CD1c-positive myeloid dendritic cell (primary cell): ENCODE measurements around the gene FBXO3.
"Not testable (repeated sequence)": the region's sequence is repeated elsewhere in the genome, so short reads cannot be mapped to it uniquely, and the experiment has no call there.

ENCODE experiments used
- DNase-seq: peaks from one replicate; pipeline ENCODE4 v3.0.0-alpha.2; 2016; ENCODE audit errors: extremely low spot score

The FBXO3 gene

GRCh38 chr11:33727539-33727938 lies 46.8 kb downstream of the FBXO3 start:
- not testable (repeated sequence) for DNase-seq

DNA sequence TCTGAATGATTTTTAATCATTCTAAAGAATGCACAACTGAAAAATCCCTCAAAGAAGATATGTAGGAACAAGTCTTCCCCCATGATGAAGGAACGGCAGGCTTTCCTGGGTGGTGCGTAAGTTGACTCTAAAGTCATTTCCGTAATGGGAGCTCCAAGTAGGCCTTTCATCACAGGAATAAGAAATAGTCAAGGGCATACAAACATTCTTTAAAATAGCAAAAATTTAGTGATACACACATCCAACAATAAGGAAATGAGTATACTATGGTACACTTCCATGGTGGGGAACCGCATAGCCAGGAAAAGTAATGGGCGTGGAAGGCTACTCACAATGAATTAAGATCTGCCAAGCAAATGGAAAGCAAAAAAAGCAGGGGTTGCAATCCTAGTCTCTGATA lies 48.8 kb downstream of the FBXO3 start:
- no peak for DNase-seq

- DNase-seq, result peak; percentile 26
Observed at GRCh38 chr11:33724644-33725035, 49.7 kb downstream of the FBXO3 start.

DNA sequence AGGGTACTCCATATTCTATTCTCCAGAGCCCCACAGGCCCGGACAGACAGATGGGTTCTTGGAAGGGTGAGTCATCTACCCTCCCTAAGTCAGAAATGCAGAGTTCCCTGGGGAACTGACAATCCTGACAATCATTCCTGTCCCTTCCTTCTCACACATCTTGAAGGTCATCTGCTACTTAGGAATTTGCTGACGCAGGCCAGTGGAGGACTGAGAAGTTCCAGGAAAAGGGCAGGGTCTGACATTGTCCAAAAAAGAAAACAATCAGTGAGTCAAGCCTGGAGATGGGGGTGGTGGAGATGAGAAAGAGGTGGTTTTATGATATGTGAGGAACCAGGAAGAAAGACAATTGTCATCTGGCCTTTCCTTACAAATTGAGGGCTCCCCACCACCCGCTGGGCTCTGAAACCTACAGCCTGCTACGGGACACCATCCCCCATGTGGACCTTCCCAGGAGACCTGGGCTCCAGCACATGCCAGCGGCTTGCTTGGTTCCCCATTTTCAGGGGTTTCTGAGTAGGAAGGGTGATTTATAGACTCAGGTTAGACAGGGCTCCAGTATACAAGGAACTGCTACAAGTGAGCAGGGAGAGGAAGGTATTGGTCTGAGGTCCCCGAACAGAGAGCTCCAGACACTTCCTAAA lies 51.0 kb downstream of the FBXO3 start:
- peak; percentile 69 for DNase-seq

DNA sequence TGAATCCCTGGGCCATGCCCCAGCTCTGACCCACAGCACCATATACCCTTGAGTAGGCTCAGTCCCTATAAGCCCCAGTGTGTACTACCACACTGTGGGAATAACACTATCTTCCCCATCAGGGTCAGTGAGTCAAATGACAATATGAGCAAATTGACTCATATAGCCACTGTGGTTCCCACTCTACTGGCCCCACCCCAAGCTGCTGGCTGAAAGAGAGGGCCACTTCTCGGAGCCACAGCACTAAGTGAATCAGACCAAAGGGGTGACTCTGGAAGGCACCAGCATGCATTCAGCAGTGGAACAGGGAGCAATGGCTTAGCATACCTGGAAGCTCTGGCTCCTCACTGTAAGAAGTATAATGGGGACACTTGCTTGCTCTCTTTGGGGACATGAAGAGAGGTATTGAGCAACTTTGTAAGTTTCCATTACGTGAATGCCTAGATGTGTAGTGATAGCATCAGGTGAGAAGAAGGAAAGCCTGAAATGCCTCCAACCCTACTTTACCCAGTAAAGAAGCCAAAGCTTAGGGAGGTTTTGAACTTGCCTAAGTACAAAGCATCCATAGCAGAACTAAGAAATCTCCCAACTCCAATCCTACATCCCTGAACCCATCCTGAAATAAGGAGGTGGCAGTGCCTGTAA lies 51.6 kb downstream of the FBXO3 start:
- DNase-seq, result peak; percentile 81

- DNase-seq, result no peak
Observed at GRCh38 chr11:33721984-33722383, 52.3 kb downstream of the FBXO3 start.

DNA sequence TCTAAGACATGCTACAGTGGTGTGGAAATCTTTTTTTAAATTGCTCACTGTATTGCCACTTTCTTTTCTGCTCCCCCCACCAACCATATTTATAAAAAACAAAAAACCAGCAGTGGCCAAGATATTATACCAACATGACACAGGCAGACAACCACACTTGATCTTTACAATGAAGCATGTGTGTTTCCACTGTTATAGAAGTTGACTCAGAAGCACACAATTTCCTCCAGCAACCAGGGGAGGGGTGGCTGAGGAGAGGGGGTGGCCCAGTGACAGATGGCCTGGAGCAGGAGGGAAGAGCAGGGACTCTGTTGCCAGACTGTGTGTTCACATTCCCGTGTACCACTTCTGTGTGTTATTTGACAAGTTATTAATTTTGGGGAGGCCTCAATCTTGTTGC lies 52.9 kb downstream of the FBXO3 start:
- DNase-seq, result no peak

- DNase-seq, result no peak
Observed at GRCh38 chr11:33719587-33719986, 54.7 kb downstream of the FBXO3 start.

DNA sequence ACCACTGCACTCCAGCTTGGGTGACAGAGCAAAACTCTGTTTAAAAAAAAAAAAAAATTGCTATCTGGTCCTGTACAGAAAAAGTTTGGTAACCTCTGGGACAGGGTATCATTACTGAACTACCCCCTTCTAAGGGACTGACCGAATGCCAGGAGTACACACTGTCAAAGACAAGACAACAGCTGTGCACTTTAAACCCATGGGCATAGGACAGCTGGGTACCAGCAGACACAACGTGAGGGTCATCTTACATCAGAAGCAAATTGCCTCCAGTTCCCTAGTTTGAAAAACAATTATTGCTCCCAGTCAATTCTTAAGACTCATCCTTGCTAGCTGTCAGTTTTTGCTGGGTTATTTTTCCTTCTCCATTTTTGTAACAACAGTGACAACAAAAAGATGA lies 55.9 kb downstream of the FBXO3 start:
- no peak for DNase-seq

GRCh38 chr11:33716243-33716642 lies 58.1 kb downstream of the FBXO3 start:
- no peak for DNase-seq

DNA sequence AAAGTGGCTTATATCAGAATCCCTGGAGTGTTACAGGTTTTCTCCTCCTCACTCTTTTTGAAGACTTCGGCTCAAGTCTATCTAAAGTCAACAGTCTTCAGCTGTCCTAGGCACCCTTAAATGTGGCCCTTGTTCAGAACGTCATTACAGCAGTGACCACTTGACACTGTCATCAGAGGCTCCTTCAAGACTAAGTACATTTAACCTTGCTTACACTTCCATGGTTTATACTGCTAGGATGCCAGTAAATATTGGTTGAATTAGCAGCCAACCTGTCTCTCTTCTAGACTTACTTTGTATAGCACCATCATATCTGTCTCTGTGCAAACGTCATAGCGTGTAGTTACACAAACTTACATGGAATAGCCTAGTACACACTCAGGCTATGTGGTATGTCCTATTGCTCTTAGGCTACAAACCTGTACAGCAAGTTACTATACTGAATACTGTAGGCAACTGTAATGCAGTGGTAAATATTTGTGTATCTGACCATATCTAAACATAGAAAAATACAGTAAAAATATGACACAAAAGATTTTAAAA lies 60.4 kb downstream of the FBXO3 start:
- no peak for DNase-seq

- no peak for DNase-seq
Observed at GRCh38 chr11:33713151-33713855, 61.0 kb downstream of the FBXO3 start.

DNA sequence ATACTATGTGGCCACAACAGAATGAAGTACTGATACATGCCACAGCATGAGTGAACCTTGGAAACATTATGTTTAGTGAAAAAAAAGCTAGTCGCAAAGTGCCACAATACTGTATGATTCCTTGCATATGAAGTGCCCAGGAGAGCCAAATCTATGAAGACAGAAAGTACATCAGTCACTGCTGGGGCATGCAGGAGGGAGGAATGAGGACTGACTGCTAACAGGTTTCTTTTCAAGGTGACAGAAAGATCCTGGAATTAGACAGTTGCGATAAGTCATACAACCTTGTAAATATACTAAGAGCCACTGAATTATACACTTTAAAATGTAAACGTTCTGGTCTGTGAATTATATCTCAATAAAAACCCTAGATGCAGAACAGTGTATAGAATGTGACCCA lies 61.9 kb downstream of the FBXO3 start:
- no peak for DNase-seq

DNA sequence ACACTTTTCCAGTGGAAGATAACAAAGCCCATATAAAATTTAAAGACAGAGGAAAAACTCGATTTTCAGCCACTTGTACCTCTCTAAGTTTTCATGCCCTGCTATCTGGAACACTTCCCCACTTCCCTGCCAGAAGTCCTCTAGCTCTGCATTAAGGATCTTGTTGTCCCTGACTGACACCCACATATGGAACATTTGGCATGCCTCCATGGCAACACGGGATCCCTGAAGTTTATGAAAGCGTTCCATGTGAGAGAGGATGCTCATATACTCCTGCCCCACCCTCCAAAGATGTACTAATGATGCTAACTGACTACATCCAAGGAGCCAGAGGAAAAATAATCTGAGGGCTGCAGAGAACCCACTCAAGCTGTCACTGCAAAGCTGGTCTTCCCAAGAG lies 64.9 kb downstream of the FBXO3 start:
- no peak for DNase-seq

DNA sequence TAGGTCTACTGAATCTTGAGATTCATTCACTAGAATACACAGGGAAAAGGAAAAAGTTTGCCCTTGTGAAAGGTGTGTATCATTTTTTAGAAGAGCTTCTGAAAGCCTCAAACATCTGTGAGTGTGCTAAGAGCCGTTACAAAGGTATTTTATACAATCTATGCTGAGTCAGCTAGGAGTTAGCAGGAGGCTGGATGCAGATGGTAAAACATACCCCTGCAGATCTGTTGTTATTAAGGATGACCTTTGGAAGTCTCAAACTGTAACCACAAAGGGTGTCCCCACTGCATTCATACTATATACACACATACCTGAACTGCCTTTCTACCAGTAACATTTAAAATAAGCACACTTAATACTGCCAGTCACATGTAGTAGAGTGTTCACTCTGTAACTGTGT lies 65.3 kb downstream of the FBXO3 start:
- no peak for DNase-seq

DNA sequence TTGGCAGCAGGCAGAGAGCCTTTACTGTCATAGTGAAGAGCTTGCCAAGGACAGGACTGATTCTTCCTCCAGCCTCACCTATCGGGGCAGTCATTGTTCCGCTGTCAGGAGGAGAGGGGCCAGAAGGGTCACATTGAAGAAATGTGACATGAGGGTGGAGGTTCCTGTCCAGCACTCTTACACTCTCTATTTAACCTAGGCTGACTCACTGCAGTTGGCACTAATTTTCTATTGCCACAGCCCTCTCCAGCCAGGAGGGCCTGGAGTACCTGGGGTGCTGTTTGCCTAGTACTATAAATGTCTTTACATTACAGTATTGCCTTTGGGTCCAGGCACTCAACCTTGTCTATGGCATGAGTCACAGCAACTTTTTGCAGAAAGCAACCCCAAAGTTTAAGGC lies 66.5 kb downstream of the FBXO3 start:
- DNase-seq, result not testable (repeated sequence)

DNA sequence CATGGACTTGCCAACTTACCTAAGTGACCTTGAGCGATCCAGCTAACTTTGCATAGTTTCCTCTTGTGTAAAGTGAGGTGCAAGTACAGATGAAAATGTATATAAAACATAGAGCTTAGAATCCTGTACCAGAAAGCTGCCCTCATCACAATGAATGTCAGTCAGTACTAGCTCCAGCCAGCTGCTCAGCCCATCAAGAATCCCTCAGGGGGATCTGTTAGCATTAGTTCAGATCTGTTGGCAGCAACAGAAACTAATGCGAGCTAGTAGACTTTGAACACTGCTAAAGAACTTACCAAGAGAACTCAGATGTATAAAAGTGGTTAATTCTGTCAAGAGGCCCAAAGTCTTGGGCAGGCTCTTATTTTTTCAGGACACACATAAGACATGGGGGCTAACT lies 67.4 kb downstream of the FBXO3 start:
- DNase-seq, result no peak

DNA sequence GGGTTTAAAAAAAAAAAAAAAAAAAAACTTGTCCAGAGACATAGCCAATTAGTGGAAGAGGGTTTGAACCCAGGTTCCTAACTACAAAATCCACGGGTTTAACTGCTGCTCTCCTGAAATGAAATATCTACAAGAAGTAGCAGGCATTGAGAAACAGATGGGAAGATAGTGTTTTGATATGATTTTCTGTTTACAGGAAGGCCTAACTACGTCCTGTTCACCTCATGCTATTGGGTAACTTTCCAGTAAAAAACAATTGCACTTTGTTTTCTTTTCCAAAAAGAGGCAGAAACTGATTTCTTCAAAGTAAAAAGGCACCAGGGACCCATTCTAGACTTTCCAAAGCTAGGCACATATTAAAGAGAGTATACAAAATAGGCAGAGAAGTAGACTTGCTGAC lies 67.8 kb downstream of the FBXO3 start:
- DNase-seq, result no peak

DNA sequence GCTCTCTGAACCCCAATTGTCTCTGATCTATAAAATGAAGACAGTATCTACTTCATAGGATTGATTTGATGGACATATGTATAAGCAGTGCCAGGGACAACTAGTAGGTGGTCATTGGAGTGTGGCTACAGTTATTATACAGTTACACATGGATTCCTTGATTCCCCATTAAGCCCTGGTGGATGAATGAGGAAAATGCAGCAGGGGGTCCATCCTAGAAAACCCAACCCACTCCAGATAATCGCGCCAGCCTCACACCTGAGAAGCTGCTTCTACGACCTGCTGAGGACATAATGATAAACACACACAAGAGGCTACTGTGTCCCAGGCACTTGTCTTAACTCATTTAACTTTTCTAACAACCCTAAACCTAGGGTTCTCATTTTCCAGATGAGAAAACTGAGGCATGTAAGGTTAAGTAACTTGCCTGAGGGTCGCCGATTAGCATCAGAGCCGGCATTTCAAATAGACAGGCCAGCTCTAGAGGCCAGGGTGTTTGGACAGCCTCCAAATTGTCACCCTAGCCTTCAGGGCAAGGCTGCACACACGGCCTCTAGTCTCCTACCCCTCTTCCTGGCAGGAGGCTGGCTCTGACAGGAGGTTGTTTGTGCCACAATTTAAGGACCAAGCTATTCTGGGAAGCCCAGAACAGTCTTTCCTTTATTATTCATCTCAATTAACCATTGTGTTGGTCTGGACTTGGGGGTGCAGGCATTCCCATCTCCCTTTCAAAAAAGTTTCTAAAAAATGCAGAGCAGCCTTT lies 69.9 kb downstream of the FBXO3 start:
- DNase-seq, result no peak

DNA sequence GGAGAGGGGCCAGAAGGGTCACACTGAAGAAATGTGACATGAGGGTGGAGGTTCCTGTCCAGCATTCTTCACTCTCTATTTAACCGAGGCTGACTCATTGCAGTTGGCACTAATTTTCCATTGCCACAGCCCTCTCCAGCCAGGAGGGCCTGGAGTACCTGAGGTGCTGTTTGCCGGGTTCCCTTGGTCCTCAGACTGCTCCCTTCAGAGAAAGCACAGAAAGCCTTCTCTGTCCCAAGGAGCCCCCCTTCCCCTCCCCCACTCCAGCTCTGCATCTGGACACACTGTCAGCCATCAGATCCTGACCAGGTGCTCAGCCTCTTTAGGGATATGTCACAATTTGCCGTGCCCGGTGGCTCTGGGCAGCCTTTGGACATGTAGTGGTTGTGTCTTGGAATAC lies 70.5 kb downstream of the FBXO3 start:
- DNase-seq, result no peak

- DNase-seq, result no peak
Observed at GRCh38 chr11:33703234-33703633, 71.1 kb downstream of the FBXO3 start.
